GM19025 (cell line): ENCODE results near the gene ANO10.

ENCODE experiments used
- ATAC-seq: cut with Tn5 transposase; IDR thresholded peaks from one replicate; pipeline ENCODE4 v1.9.1; 2021; ENCODE audit warnings: mild to moderate bottlenecking, low read depth, moderate library complexity; ENCODE audit not compliant: unreplicated experiment

The ANO10 gene

GRCh38 chr3:43330981-43331380 is 290.8 kb downstream of the ANO10 start:
- ATAC-seq, result no peak

- ATAC-seq, result no peak
Observed at GRCh38 chr3:43328653-43329052, 293.2 kb downstream of the ANO10 start.

GRCh38 chr3:43327582-43327979 is 294.2 kb downstream of the ANO10 start:
- ATAC-seq, result no peak

- no peak for ATAC-seq
Observed at GRCh38 chr3:43326891-43327581, 294.8 kb downstream of the ANO10 start.

GRCh38 chr3:43323541-43323940 is 298.3 kb downstream of the ANO10 start:
- ATAC-seq, result no peak

- ATAC-seq, result no peak
Observed at GRCh38 chr3:43320288-43320687, 301.5 kb downstream of the ANO10 start.

- ATAC-seq, result no peak
Observed at GRCh38 chr3:43319794-43320193, 302.0 kb downstream of the ANO10 start.

- ATAC-seq, result no peak
Observed at GRCh38 chr3:43319376-43319775, 302.4 kb downstream of the ANO10 start.

GRCh38 chr3:43317461-43318316 is 304.1 kb downstream of the ANO10 start:
- ATAC-seq, result no peak

GRCh38 chr3:43316783-43317460 is 304.9 kb downstream of the ANO10 start:
- ATAC-seq, result no peak
